Endothelial cell of umbilical vein (primary cell): ENCODE data around the gene C17orf107. TPM values are rescaled to one million over a fixed set of nuclear protein-coding genes. Genes with fewer than 3 reads are reported as not detected.

Experiments used
- BruUV-seq: library from RNA; stranded (reverse); fragments of 400-500 nt; replicated peaks from 2 replicates; lab custom pipeline; 2021; lab: Mats Ljungman, UMichigan
- CTCF ChIA-PET: fragments of 300-600, 350-600 bp; sonication (Branson Sonifier 250); formaldehyde crosslinking; loops from one replicate; lab custom pipeline; 2021; ENCODE audit warnings: antibody characterized with exemption, inconsistent platforms; lab: Charles Lee
- POLR2A ChIA-PET: fragments of 300-600, 350-600 bp; sonication (Branson Sonifier 250); formaldehyde crosslinking; loops from one replicate; lab custom pipeline; 2021; ENCODE audit warnings: antibody characterized with exemption, inconsistent platforms; lab: Charles Lee
- DNase-seq: peaks from one replicate; pipeline ENCODE4 v3.0.0-alpha.2; 2011; ENCODE audit warnings: low read depth, low spot score
- FAIRE-seq: peaks from 2 replicates; lab custom pipeline; 2011; peaks lifted over from hg19 to GRCh38; lab: Jason Lieb, UNC
- H2AFZ ChIP-seq: 2 replicates; pipeline ENCODE4 v1.6.0; 2012; ENCODE audit warnings: low read depth, low read length, control low read depth, inconsistent platforms
- H3K27ac ChIP-seq: 2 replicates; pipeline ENCODE4 v1.5.1; 2011; ENCODE audit warnings: low read depth, mild to moderate bottlenecking, control low read depth, low read length, moderate library complexity; ENCODE audit not compliant: insufficient read depth
- H3K27me3 ChIP-seq, 2 experiments: 2 replicates each; pipeline versions ENCODE4 v1.6.0 to v1.6.1; 2011; ENCODE audit warnings: low read length in 2 of 2, mixed read lengths in 1 of 2; ENCODE audit not compliant: control insufficient read depth in 2 of 2, insufficient read depth in 2 of 2
- H3K36me3 ChIP-seq, 2 experiments: 2 replicates in 1 of 2; 3 replicates in 1 of 2; pipeline ENCODE4 v1.5.1; 2011; ENCODE audit warnings: low read length in 2 of 2, mild to moderate bottlenecking in 1 of 2, moderate library complexity in 1 of 2; ENCODE audit not compliant: control insufficient read depth in 2 of 2, insufficient read depth in 2 of 2; ENCODE audit errors: extremely low read depth in 1 of 2
- H3K4me1 ChIP-seq: 3 replicates; pipeline ENCODE4 v1.5.1; 2011; ENCODE audit warnings: mild to moderate bottlenecking, low read length; ENCODE audit not compliant: control insufficient read depth, insufficient read depth; ENCODE audit errors: extremely low read depth
- H3K4me2 ChIP-seq: 2 replicates; pipeline ENCODE4 v1.6.1; 2011; ENCODE audit warnings: low read length, control low read depth, mixed read lengths; ENCODE audit not compliant: insufficient read depth
- H3K4me3 ChIP-seq, 3 experiments: fragments of 200-600 bp in 1 of 3; sonication (generic), shearing (Covaris generic) in 1 of 3; replicated peaks in 1 of 3; 2 replicates each; pipeline ENCODE4 v1.5.1; 2011 to 2016; ENCODE audit warnings: control low read depth in 3 of 3, low read length in 3 of 3, mild to moderate bottlenecking in 2 of 3, inconsistent platforms in 1 of 3, low read depth in 1 of 3, moderate library complexity in 1 of 3; ENCODE audit not compliant: insufficient read depth in 1 of 3
- H3K79me2 ChIP-seq: 2 replicates; pipeline ENCODE4 v1.6.0; 2012; ENCODE audit warnings: low read length, inconsistent platforms; ENCODE audit not compliant: control insufficient read depth, insufficient read depth
- H3K9ac ChIP-seq: replicated peaks from 2 replicates; pipeline ENCODE3; 2011; ENCODE audit warnings: low read length, control low read depth; ENCODE audit not compliant: insufficient read depth; ENCODE audit errors: extremely low read depth
- H3K9me1 ChIP-seq: replicated peaks from 3 replicates; pipeline ENCODE4 v1.6.0; 2011; ENCODE audit warnings: mild to moderate bottlenecking, low read length; ENCODE audit not compliant: control insufficient read depth, insufficient read depth; ENCODE audit errors: extremely low read depth
- H3K9me3 ChIP-seq: replicated peaks from 2 replicates; pipeline ENCODE4 v1.5.1; 2012; ENCODE audit warnings: low read length, inconsistent platforms; ENCODE audit not compliant: control insufficient read depth, insufficient read depth
- H4K20me1 ChIP-seq: replicated peaks from 2 replicates; pipeline ENCODE3; 2011; ENCODE audit warnings: mild to moderate bottlenecking, low read length; ENCODE audit not compliant: control insufficient read depth, insufficient read depth; ENCODE audit errors: extremely low read depth
- EZH2 ChIP-seq: IDR thresholded peaks from 2 replicates; pipeline ENCODE4 v1.6.1; 2012; ENCODE audit warnings: borderline replicate concordance, low read depth, mild to moderate bottlenecking, moderate library complexity, low read length, inconsistent platforms; ENCODE audit not compliant: severe bottlenecking
- FOS ChIP-seq: IDR thresholded peaks from 2 replicates; pipeline ENCODE4 v1.6.1; 2011; ENCODE audit warnings: mild to moderate bottlenecking, low read length, moderate library complexity, borderline replicate concordance; ENCODE audit not compliant: insufficient read depth
- GATA2 ChIP-seq: IDR thresholded peaks from 2 replicates; pipeline ENCODE4 v1.7.0; 2011; ENCODE audit warnings: low read depth, mild to moderate bottlenecking, moderate library complexity, mixed read lengths, low read length; ENCODE audit not compliant: insufficient read length, insufficient read depth
- JUN ChIP-seq: IDR thresholded peaks from 2 replicates; pipeline ENCODE4 v1.6.1; 2011; ENCODE audit warnings: borderline replicate concordance, low read depth; ENCODE audit not compliant: insufficient read length, insufficient read depth
- MYC ChIP-seq: IDR thresholded peaks from one replicate; pipeline ENCODE4 v1.6.1; 2011; ENCODE audit warnings: mild to moderate bottlenecking, low read depth, low read length
- POLR2A ChIP-seq: IDR thresholded peaks from 2 replicates; pipeline ENCODE4 v1.6.1; 2012; ENCODE audit warnings: low read depth, mild to moderate bottlenecking, control low read depth, low read length
- POLR2AphosphoS5 ChIP-seq: IDR thresholded peaks from 2 replicates; pipeline ENCODE4 v1.6.1; 2012; ENCODE audit warnings: low read depth, mild to moderate bottlenecking, control low read depth, low read length, moderate library complexity; ENCODE audit not compliant: insufficient read depth
- dilution Hi-C: fragments of 300-500 bp; cut with MboI; formaldehyde crosslinking; loops from one replicate; pipeline ENCODE4 v1.15.0; 2019; ENCODE audit warnings: low sequenced_read_pairs; ENCODE audit not compliant: extremely low pct_ligation_motif_present
- intact Hi-C: fragments of 100-400 bp; cut with micrococcal nuclease; formaldehyde crosslinking; loops from one replicate; pipeline ENCODE4 v1.10.0; 2022
- polyA plus RNA-seq, 4 experiments: library from polyadenylated mRNA; depleted of rRNA in 3 of 4; stranded (reverse) in 3 of 4; unstranded in 1 of 4; fragments of >200 nt; gene quantifications; 2 replicates each; pipeline versions ENCODE4 v1.2.1 to v1.2.3, GENCODE V29; 2011 to 2012; ENCODE audit warnings: missing spikeins in 1 of 4
- total RNA-seq: library from RNA; stranded (reverse); gene quantifications from 2 replicates; pipeline ENCODE4 v1.2.3, GENCODE V29; 2021
- TF ChIP-seq, protein P1 (sequence below), 2 donors: IDR thresholded peaks; 1 replicate in 1 of 2; 2 replicates in 1 of 2; pipeline ENCODE4 v1.5.1; 2011; ENCODE audit warnings: low read length in 2 of 2, mild to moderate bottlenecking in 2 of 2, moderate library complexity in 2 of 2, control low read depth in 1 of 2, inconsistent platforms in 1 of 2, low read depth in 1 of 2; ENCODE audit not compliant: insufficient read depth in 1 of 2; ENCODE audit errors: extremely low read depth in 1 of 2
- TF ChIP-seq, protein P2 (sequence below): IDR thresholded peaks from 2 replicates; pipeline ENCODE4 v1.6.1; 2011; ENCODE audit not compliant: insufficient read depth, insufficient read length

The C17orf107 gene
- total and polyA plus RNA-seq, 2 donors (not counting 3 experiments of a cell fraction or from before 2014, with no cell fraction given): 0.68 to 1.0 TPM

DNA sequence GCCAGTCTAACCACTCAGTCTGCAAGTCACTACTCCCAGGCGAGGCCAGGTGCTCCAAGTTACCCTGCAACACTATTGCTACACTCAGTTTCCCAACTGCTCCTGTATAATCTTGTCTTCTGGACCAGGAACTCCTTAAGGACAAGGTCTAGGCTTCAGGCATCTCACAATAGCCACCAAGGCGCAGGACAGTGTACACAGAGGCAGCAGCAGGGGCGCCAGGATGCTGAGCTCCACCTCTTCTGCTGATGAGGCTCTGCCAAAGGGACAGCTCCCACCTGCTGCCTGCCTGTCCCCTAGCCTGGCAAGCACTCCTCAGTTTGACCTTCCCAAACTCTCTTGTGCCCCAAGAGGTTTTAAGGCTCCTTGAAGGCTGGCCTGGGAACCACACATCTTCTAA, 37.1 kb downstream of the C17orf107 start:
- CTCF ChIA-PET: interaction anchor here (1.8 kb wide), 1 partner anchor 27 kb away, joined by 8 read pairs; no protein-coding TSS in a partner anchor
- H3K36me3 ChIP-seq: peaks cover 2 to 19% of the 10 kb centered on the region in 2 experiments

More for the DNA sequence above, 37.1 kb downstream of the C17orf107 start:
- dilution Hi-C loops (no loop called here), intact Hi-C loops (no loop called here)
- H3K27me3 ChIP-seq: no peaks in the 10 kb centered on the region
- POLR2A ChIA-PET: no interaction called here
- no peaks in the 10 kb centered on the region for H4K20me1 ChIP-seq
- H3K9ac ChIP-seq: no peak overlapping the region
- no peak overlapping the region for H3K4me2 ChIP-seq
- peaks cover 25% of the 10 kb centered on the region for H3K79me2 ChIP-seq
- no peaks in the 10 kb centered on the region for H3K9me1 ChIP-seq
- no peaks in the 10 kb centered on the region for H3K9me3 ChIP-seq
- BruUV-seq: no TSS peak
- FAIRE-seq (no peak), DNase-seq (no peak)
- H3K4me1 ChIP-seq: peaks cover 22% of the 10 kb centered on the region
- TF ChIP-seq POLR2AphosphoS5: no peak
- TF ChIP-seq, protein P1, sequence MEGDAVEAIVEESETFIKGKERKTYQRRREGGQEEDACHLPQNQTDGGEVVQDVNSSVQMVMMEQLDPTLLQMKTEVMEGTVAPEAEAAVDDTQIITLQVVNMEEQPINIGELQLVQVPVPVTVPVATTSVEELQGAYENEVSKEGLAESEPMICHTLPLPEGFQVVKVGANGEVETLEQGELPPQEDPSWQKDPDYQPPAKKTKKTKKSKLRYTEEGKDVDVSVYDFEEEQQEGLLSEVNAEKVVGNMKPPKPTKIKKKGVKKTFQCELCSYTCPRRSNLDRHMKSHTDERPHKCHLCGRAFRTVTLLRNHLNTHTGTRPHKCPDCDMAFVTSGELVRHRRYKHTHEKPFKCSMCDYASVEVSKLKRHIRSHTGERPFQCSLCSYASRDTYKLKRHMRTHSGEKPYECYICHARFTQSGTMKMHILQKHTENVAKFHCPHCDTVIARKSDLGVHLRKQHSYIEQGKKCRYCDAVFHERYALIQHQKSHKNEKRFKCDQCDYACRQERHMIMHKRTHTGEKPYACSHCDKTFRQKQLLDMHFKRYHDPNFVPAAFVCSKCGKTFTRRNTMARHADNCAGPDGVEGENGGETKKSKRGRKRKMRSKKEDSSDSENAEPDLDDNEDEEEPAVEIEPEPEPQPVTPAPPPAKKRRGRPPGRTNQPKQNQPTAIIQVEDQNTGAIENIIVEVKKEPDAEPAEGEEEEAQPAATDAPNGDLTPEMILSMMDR (IDR thresholded peaks at IDR 0.05; ENCODE audit: extremely low read depth in 1 of 2, insufficient read depth in 1 of 2, low read depth in 1 of 2, low read length in 2 of 2): no peak
- no peak for TF ChIP-seq EZH2
- TF ChIP-seq FOS: no peak
- TF ChIP-seq MYC: no peak
- TF ChIP-seq GATA2: no peak
- TF ChIP-seq POLR2A: no peak
- TF ChIP-seq, protein P2, sequence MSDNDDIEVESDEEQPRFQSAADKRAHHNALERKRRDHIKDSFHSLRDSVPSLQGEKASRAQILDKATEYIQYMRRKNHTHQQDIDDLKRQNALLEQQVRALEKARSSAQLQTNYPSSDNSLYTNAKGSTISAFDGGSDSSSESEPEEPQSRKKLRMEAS: no peak
- no peak for TF ChIP-seq JUN
- no peak overlapping the region for H3K4me3 ChIP-seq
- no peak overlapping the region for H2AFZ ChIP-seq
- H3K27ac ChIP-seq: no peak overlapping the region
